Jurkat, Clone E6-1 (cell line): Measurements from ENCODE around the gene PSD4.

Experiments
- DNase-seq: peaks from one replicate; pipeline ENCODE4 v3.0.0-alpha.2; 2011; ENCODE audit warnings: low read depth, low spot score
- H3K4me3 ChIP-seq: 2 replicates; pipeline ENCODE4 v1.5.1; 2011; ENCODE audit warnings: mild to moderate bottlenecking, low read length, control low read depth, moderate library complexity

PSD4 gene

GRCh38 chr2:113164215-113164929 is 9.4 kb upstream of the PSD4 start:
- DNase-seq, result no peak
- no peak overlapping the region for H3K4me3 ChIP-seq

GRCh38 chr2:113164930-113165585 is 8.7 kb upstream of the PSD4 start:
- DNase-seq, result no peak
- H3K4me3 ChIP-seq, result no peak overlapping the region

- DNase-seq, result no peak
- H3K4me3 ChIP-seq, result no peak overlapping the region
Observed at GRCh38 chr2:113166187-113166645, 7.6 kb upstream of the PSD4 start.

- H3K4me3 ChIP-seq, result no peak overlapping the region
- DNase-seq, result no peak
Observed at GRCh38 chr2:113167115-113167932, 6.4 kb upstream of the PSD4 start.

GRCh38 chr2:113167962-113168340 is 5.8 kb upstream of the PSD4 start:
- no peak overlapping the region for H3K4me3 ChIP-seq
- no peak for DNase-seq

- DNase-seq, result peak; percentile 57
- no peak overlapping the region for H3K4me3 ChIP-seq
Observed at GRCh38 chr2:113169002-113169530, 4.7 kb upstream of the PSD4 start.

GRCh38 chr2:113169586-113169985 is 4.2 kb upstream of the PSD4 start:
- no peak overlapping the region for H3K4me3 ChIP-seq
- DNase-seq, result no peak

- no peak for DNase-seq
- H3K4me3 ChIP-seq, result no peak overlapping the region
Observed at GRCh38 chr2:113171334-113172075, 2.3 kb upstream of the PSD4 start.

GRCh38 chr2:113172721-113173541 is 840 bp upstream of the PSD4 start:
- H3K4me3 ChIP-seq, result peak overlapping the region; percentile 94
- DNase-seq, result no peak

GRCh38 chr2:113174376-113174750 is 592 bp downstream of the PSD4 start:
- DNase-seq, result peak; percentile 56
- H3K4me3 ChIP-seq, result peak overlapping the region; percentile 94

GRCh38 chr2:113175042-113175628 is 1.4 kb downstream of the PSD4 start:
- DNase-seq, result peak; percentile 87

GRCh38 chr2:113175736-113176695 is 2.2 kb downstream of the PSD4 start:
- DNase-seq, result no peak
- H3K4me3 ChIP-seq, result peak overlapping the region; percentile 94

More at GRCh38 chr2:113175042-113175628, 1.4 kb downstream of the PSD4 start:
- H3K4me3 ChIP-seq, result peak overlapping the region; percentile 94

GRCh38 chr2:113176696-113177355 is 3.1 kb downstream of the PSD4 start:
- DNase-seq, result no peak
- H3K4me3 ChIP-seq, result no peak overlapping the region

- no peak for DNase-seq
- no peak overlapping the region for H3K4me3 ChIP-seq
Observed at GRCh38 chr2:113178069-113178746, 4.4 kb downstream of the PSD4 start.

GRCh38 chr2:113178891-113179290 is 5.1 kb downstream of the PSD4 start:
- H3K4me3 ChIP-seq, result no peak overlapping the region
- DNase-seq, result no peak
